ENCODE data around the gene TRDMT1.

Gene TRDMT1

DNA sequence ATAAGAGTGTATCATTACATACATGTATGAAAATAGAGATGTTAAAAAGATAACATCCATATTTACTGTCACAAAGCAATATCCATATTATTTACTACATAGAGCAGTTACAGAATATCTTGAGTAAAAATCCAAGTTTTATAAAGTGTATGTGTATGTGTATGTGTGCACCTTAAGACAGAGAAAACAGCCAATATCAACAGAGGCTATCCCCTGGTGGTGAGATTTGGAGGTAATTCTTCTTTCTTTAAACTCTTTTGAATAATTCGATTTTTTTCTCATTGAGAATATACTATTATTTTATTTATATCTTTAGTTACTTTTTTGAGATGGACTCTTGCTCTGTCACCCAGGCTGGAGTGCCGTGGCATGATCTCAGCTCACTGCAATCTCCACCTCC is 18.4 kb downstream of the TRDMT1 start:
- Histone ChIP-seq H3K4me2 (ENCODE audit: low read length) (no peak overlapping the region), H3K4me1 (ENCODE audit: control insufficient read depth, insufficient read depth, low read length) (peaks cover 3% of the 10 kb centered on the region), H3K9me3 (replicated peaks; ENCODE audit: low read length) (no peaks in the 10 kb centered on the region), H3K36me3 (ENCODE audit: insufficient read depth, low read length) (no peaks in the 10 kb centered on the region), H3K9ac (ENCODE audit: low read depth, low read length) (no peak overlapping the region), H3K27me3 (ENCODE audit: control insufficient read depth, insufficient read depth, low read length) (no peaks in the 10 kb centered on the region), H3K4me3 (ENCODE audit: low read length) (no peak overlapping the region)

DNA sequence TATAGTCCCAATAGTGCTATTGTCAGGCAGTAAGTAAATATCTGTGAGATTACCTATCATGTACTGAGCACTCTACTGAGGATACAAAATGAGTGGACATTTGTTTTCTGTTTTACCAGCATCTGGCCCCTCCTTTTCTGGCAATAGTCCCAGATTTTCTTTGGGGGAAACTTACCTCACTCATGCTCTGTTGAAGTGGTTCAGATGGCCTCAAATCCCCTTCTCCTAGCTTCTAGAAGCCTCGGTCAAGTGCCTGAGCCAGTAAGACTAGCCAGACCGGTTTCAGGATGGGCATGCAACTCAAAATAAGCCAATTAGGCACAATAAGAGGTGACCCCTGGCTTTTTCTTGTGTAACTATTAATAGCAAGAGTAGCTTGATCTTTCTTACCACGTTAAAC is 19.7 kb downstream of the TRDMT1 start:
- Histone ChIP-seq H3K9me3 (replicated peaks; ENCODE audit: low read length) (no peaks in the 10 kb centered on the region), H3K9ac (ENCODE audit: low read depth, low read length) (no peak overlapping the region), H3K4me3 (ENCODE audit: low read length) (no peak overlapping the region), H3K4me1 (ENCODE audit: control insufficient read depth, insufficient read depth, low read length) (peaks cover 3% of the 10 kb centered on the region), H3K36me3 (ENCODE audit: insufficient read depth, low read length) (no peaks in the 10 kb centered on the region), H3K4me2 (ENCODE audit: low read length) (no peak overlapping the region), H3K27me3 (ENCODE audit: control insufficient read depth, insufficient read depth, low read length) (no peaks in the 10 kb centered on the region)

DNA sequence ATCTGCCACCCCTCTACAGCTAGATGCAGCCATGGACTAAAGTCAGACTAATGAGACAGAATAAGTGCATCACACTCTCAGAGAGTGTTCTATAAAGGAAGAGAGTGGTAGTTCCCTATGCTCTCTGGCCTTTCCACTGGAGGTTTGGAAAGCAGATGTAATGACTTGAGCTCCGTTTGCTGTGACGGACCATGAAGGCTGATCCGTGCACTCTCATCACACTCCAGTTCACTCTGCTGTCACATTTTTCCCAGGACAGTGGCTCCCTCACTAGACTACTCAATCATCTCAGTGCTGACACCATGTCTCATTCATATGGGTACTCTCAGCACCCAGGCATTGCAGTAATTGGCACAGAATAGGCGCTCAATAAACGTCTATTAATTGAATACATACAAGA is 20.4 kb downstream of the TRDMT1 start:
- Histone ChIP-seq H3K4me2 (ENCODE audit: low read length) (no peak overlapping the region), H3K9me3 (replicated peaks; ENCODE audit: low read length) (no peaks in the 10 kb centered on the region)

DNA sequence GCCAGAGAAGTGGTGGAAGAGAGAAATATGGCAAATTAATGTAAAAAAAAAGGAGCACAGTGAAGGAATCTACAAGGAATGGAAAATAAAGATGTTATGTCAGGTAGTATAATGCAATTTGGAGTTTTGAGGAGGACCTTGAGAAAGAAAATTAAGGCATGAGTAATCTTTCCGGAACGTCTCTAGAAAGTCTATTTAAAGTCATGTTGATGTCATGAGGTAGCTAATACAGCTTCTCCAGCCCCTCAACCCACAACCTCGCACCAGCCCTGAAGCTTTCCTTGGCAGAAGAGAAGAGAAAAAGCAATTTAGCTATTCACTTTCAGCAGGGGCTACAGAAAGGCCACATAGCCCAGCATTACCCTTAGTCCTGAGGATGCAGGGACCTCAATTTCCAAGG is 22.5 kb downstream of the TRDMT1 start:
- Histone ChIP-seq H3K36me3 (ENCODE audit: insufficient read depth, low read length) (no peaks in the 10 kb centered on the region), H3K4me3 (ENCODE audit: low read length) (no peak overlapping the region), H3K4me2 (ENCODE audit: low read length) (no peak overlapping the region), H3K27me3 (ENCODE audit: control insufficient read depth, insufficient read depth, low read length) (no peaks in the 10 kb centered on the region), H3K9me3 (replicated peaks; ENCODE audit: low read length) (no peaks in the 10 kb centered on the region), H3K4me1 (ENCODE audit: control insufficient read depth, insufficient read depth, low read length) (peaks cover 19% of the 10 kb centered on the region), H3K9ac (ENCODE audit: low read depth, low read length) (no peak overlapping the region)

More for the DNA sequence above, 20.4 kb downstream of the TRDMT1 start:
- peaks cover 3% of the 10 kb centered on the region for H3K4me1 ChIP-seq (ENCODE audit: control insufficient read depth, insufficient read depth, low read length)
- no peaks in the 10 kb centered on the region for H3K27me3 ChIP-seq (ENCODE audit: control insufficient read depth, insufficient read depth, low read length)
- H3K9ac ChIP-seq (ENCODE audit: low read depth, low read length) = no peak overlapping the region
- no peak overlapping the region for H3K4me3 ChIP-seq (ENCODE audit: low read length)
- no peaks in the 10 kb centered on the region for H3K36me3 ChIP-seq (ENCODE audit: insufficient read depth, low read length)

GRCh38 chr10:17178006-17178405 is 23.5 kb downstream of the TRDMT1 start:
- H3K4me3 ChIP-seq (ENCODE audit: low read length) = no peak overlapping the region
- peaks cover 19% of the 10 kb centered on the region for H3K4me1 ChIP-seq (ENCODE audit: control insufficient read depth, insufficient read depth, low read length)
- H3K4me2 ChIP-seq (ENCODE audit: low read length) = no peak overlapping the region
- no peaks in the 10 kb centered on the region for H3K27me3 ChIP-seq (ENCODE audit: control insufficient read depth, insufficient read depth, low read length)
- no peaks in the 10 kb centered on the region for H3K36me3 ChIP-seq (ENCODE audit: insufficient read depth, low read length)
- H3K9ac ChIP-seq (ENCODE audit: low read depth, low read length) = no peak overlapping the region
- H3K9me3 ChIP-seq (replicated peaks; ENCODE audit: low read length) = no peaks in the 10 kb centered on the region

- H3K27me3 ChIP-seq (ENCODE audit: control insufficient read depth, insufficient read depth, low read length) = no peaks in the 10 kb centered on the region
- no peak overlapping the region for H3K9ac ChIP-seq (ENCODE audit: low read depth, low read length)
- no peak overlapping the region for H3K4me2 ChIP-seq (ENCODE audit: low read length)
- peaks cover 19% of the 10 kb centered on the region for H3K4me1 ChIP-seq (ENCODE audit: control insufficient read depth, insufficient read depth, low read length)
- H3K36me3 ChIP-seq (ENCODE audit: insufficient read depth, low read length) = no peaks in the 10 kb centered on the region
- no peak overlapping the region for H3K4me3 ChIP-seq (ENCODE audit: low read length)
- H3K9me3 ChIP-seq (replicated peaks; ENCODE audit: low read length) = no peaks in the 10 kb centered on the region
These were observed 24.5 kb downstream of the TRDMT1 start for GRCh38 chr10:17177014-17177413.

- H3K27me3 ChIP-seq (ENCODE audit: control insufficient read depth, insufficient read depth, low read length) = no peaks in the 10 kb centered on the region
- H3K9me3 ChIP-seq (replicated peaks; ENCODE audit: low read length) = no peaks in the 10 kb centered on the region
- no peak overlapping the region for H3K9ac ChIP-seq (ENCODE audit: low read depth, low read length)
- peaks cover 24% of the 10 kb centered on the region for H3K4me1 ChIP-seq (ENCODE audit: control insufficient read depth, insufficient read depth, low read length)
- no peak overlapping the region for H3K4me3 ChIP-seq (ENCODE audit: low read length)
- no peaks in the 10 kb centered on the region for H3K36me3 ChIP-seq (ENCODE audit: insufficient read depth, low read length)
- no peak overlapping the region for H3K4me2 ChIP-seq (ENCODE audit: low read length)
These were observed 25.4 kb downstream of the TRDMT1 start for GRCh38 chr10:17176091-17176490.

DNA sequence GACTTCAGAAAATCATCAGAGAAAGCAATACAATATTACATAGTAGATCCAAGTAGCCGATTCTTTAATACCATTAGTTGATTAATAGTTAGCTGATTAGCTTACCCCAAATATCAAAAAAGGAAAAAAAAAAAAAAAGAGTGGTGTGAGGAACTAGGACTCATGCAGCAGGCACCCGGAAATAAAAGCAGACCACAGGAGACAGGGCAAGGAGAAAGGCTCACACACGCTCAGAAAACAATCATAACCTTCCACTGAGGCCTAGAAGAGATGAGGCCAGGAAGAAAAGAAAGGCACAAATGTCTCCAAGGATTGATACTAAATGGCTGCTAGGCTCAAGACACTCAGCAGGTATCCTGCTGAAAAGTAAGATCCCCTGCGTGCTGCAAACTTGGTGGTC is 25.9 kb downstream of the TRDMT1 start:
- Histone ChIP-seq H3K4me2 (ENCODE audit: low read length) (peak overlapping the region; percentile 64), H3K4me1 (ENCODE audit: control insufficient read depth, insufficient read depth, low read length) (peaks cover 24% of the 10 kb centered on the region), H3K4me3 (ENCODE audit: low read length) (no peak overlapping the region), H3K36me3 (ENCODE audit: insufficient read depth, low read length) (no peaks in the 10 kb centered on the region), H3K9me3 (replicated peaks; ENCODE audit: low read length) (no peaks in the 10 kb centered on the region), H3K9ac (ENCODE audit: low read depth, low read length) (peak overlapping the region; percentile 43), H3K27me3 (ENCODE audit: control insufficient read depth, insufficient read depth, low read length) (no peaks in the 10 kb centered on the region)

- peaks cover 24% of the 10 kb centered on the region for H3K4me1 ChIP-seq (ENCODE audit: control insufficient read depth, insufficient read depth, low read length)
- no peaks in the 10 kb centered on the region for H3K36me3 ChIP-seq (ENCODE audit: insufficient read depth, low read length)
- no peaks in the 10 kb centered on the region for H3K27me3 ChIP-seq (ENCODE audit: control insufficient read depth, insufficient read depth, low read length)
- no peak overlapping the region for H3K9ac ChIP-seq (ENCODE audit: low read depth, low read length)
- no peak overlapping the region for H3K4me2 ChIP-seq (ENCODE audit: low read length)
- no peaks in the 10 kb centered on the region for H3K9me3 ChIP-seq (replicated peaks; ENCODE audit: low read length)
- no peak overlapping the region for H3K4me3 ChIP-seq (ENCODE audit: low read length)
These were observed 26.8 kb downstream of the TRDMT1 start for GRCh38 chr10:17174626-17175025.

- H3K36me3 ChIP-seq (ENCODE audit: insufficient read depth, low read length) = no peaks in the 10 kb centered on the region
- peak overlapping the region; percentile 63 for H3K4me2 ChIP-seq (ENCODE audit: low read length)
- peaks cover 22% of the 10 kb centered on the region for H3K4me1 ChIP-seq (ENCODE audit: control insufficient read depth, insufficient read depth, low read length)
These were observed 30.3 kb downstream of the TRDMT1 start for GRCh38 chr10:17171141-17171641.

DNA sequence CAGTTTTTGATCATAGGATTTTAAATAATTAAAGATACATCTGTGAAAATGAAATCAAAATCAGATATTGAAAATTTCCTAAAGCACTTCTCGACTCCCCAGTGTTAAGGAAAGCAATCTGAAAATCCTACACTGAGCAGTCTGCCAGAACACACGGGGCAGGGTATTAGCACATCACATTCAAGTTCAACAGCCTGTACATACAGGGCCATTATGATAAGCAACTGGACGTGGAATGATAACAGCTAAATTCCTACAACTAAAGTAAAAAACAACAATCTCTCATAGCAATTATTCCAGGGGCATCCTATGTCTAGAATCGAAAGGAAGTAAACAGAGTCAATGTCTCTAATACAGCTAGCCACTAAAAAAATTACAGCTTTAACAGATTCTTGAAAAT is 31.7 kb downstream of the TRDMT1 start:
- Histone ChIP-seq H3K9ac (ENCODE audit: low read depth, low read length) (no peak overlapping the region), H3K9me3 (replicated peaks; ENCODE audit: low read length) (no peaks in the 10 kb centered on the region)

More at GRCh38 chr10:17171141-17171641, 30.3 kb downstream of the TRDMT1 start:
- Histone ChIP-seq H3K9ac (ENCODE audit: low read depth, low read length) (peak overlapping the region; percentile 54), H3K4me3 (ENCODE audit: low read length) (no peak overlapping the region), H3K27me3 (ENCODE audit: control insufficient read depth, insufficient read depth, low read length) (no peaks in the 10 kb centered on the region), H3K9me3 (replicated peaks; ENCODE audit: low read length) (no peaks in the 10 kb centered on the region)

GRCh38 chr10:17166699-17167098 is 34.8 kb downstream of the TRDMT1 start:
- Histone ChIP-seq H3K4me3 (ENCODE audit: low read length) (no peak overlapping the region), H3K9me3 (replicated peaks; ENCODE audit: low read length) (no peaks in the 10 kb centered on the region), H3K36me3 (ENCODE audit: insufficient read depth, low read length) (no peaks in the 10 kb centered on the region), H3K4me2 (ENCODE audit: low read length) (no peak overlapping the region), H3K4me1 (ENCODE audit: control insufficient read depth, insufficient read depth, low read length) (peaks cover 5% of the 10 kb centered on the region), H3K27me3 (ENCODE audit: control insufficient read depth, insufficient read depth, low read length) (no peaks in the 10 kb centered on the region), H3K9ac (ENCODE audit: low read depth, low read length) (no peak overlapping the region)

More for the DNA sequence above, 31.7 kb downstream of the TRDMT1 start:
- H3K4me1 ChIP-seq (ENCODE audit: control insufficient read depth, insufficient read depth, low read length) = peaks cover 10% of the 10 kb centered on the region
- no peak overlapping the region for H3K4me3 ChIP-seq (ENCODE audit: low read length)
- no peaks in the 10 kb centered on the region for H3K27me3 ChIP-seq (ENCODE audit: control insufficient read depth, insufficient read depth, low read length)
- no peaks in the 10 kb centered on the region for H3K36me3 ChIP-seq (ENCODE audit: insufficient read depth, low read length)
- no peak overlapping the region for H3K4me2 ChIP-seq (ENCODE audit: low read length)

All from skeletal muscle satellite cell (primary cell).